ENCODE measurements around the gene MAP3K13. TPM values are rescaled to one million over a fixed set of nuclear protein-coding genes. Genes with fewer than 3 reads are reported as not detected.

MAP3K13 gene
- total RNA-seq, 1 donor from 2014 or later, result 21.6 TPM

- Mint-ChIP-seq H3K4me3 (ENCODE audit: unreplicated experiment) (no peak overlapping the region), H3K9me3 (ENCODE audit: unreplicated experiment) (no peaks in the 10 kb centered on the region), H3K36me3 (ENCODE audit: low read depth, unreplicated experiment) (no peaks in the 10 kb centered on the region), H3K27me3 (ENCODE audit: low read depth, unreplicated experiment) (peaks cover 3% of the 10 kb centered on the region), H3K4me1 (ENCODE audit: low read depth, unreplicated experiment) (peaks cover 7% of the 10 kb centered on the region), H3K27ac (ENCODE audit: unreplicated experiment) (no peak overlapping the region)
- no peak overlapping the region for H3K27ac ChIP-seq (ENCODE audit: low read depth, low read length)
- H2AFZ ChIP-seq (ENCODE audit: low read depth, low read length), result no peak overlapping the region
- H3K4me1 ChIP-seq (ENCODE audit: insufficient read depth, low read length), result peaks cover 5% of the 10 kb centered on the region
- TF ChIP-seq, protein P1, sequence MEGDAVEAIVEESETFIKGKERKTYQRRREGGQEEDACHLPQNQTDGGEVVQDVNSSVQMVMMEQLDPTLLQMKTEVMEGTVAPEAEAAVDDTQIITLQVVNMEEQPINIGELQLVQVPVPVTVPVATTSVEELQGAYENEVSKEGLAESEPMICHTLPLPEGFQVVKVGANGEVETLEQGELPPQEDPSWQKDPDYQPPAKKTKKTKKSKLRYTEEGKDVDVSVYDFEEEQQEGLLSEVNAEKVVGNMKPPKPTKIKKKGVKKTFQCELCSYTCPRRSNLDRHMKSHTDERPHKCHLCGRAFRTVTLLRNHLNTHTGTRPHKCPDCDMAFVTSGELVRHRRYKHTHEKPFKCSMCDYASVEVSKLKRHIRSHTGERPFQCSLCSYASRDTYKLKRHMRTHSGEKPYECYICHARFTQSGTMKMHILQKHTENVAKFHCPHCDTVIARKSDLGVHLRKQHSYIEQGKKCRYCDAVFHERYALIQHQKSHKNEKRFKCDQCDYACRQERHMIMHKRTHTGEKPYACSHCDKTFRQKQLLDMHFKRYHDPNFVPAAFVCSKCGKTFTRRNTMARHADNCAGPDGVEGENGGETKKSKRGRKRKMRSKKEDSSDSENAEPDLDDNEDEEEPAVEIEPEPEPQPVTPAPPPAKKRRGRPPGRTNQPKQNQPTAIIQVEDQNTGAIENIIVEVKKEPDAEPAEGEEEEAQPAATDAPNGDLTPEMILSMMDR (IDR thresholded peaks at IDR 0.05; ENCODE audit: insufficient read depth, low read depth, low read length), result no peak
- no peak for TF ChIP-seq EZH2 (IDR thresholded peaks at IDR 0.05; ENCODE audit: insufficient read depth, low read length)
- H4K20me1 ChIP-seq (ENCODE audit: insufficient read depth, low read length), result no peaks in the 10 kb centered on the region
- FAIRE-seq, result no peak
- no peak overlapping the region for H3K9ac ChIP-seq (ENCODE audit: low read length)
- H3K36me3 ChIP-seq (ENCODE audit: insufficient read depth, low read length), result no peaks in the 10 kb centered on the region
- H3K9me3 ChIP-seq (ENCODE audit: insufficient read depth, low read depth, low read length), result no peaks in the 10 kb centered on the region
- no peaks in the 10 kb centered on the region for H3K27me3 ChIP-seq (ENCODE audit: insufficient read depth, low read length)
- DNase-seq (ENCODE audit: low read depth), result no peak
- no peak overlapping the region for H3K4me2 ChIP-seq (ENCODE audit: low read length)
- H3K79me2 ChIP-seq (ENCODE audit: insufficient read depth, low read length), result no peaks in the 10 kb centered on the region
- no peak overlapping the region for H3K4me3 ChIP-seq (ENCODE audit: insufficient read depth, low read depth, low read length)
These were observed 170.0 kb downstream of the MAP3K13 start for GRCh38 chr3:185532901-185533300.

GRCh38 chr3:185534511-185534910 is 171.6 kb downstream of the MAP3K13 start:
- no peak overlapping the region for H3K27ac ChIP-seq (ENCODE audit: low read depth, low read length)
- H3K4me1 ChIP-seq (ENCODE audit: insufficient read depth, low read length), result peaks cover 5% of the 10 kb centered on the region
- H3K9ac ChIP-seq (ENCODE audit: low read length), result no peak overlapping the region
- H3K36me3 ChIP-seq (ENCODE audit: insufficient read depth, low read length), result no peaks in the 10 kb centered on the region
- Mint-ChIP-seq H3K36me3 (ENCODE audit: low read depth, unreplicated experiment) (no peaks in the 10 kb centered on the region), H3K4me1 (ENCODE audit: low read depth, unreplicated experiment) (peaks cover 7% of the 10 kb centered on the region), H3K9me3 (ENCODE audit: unreplicated experiment) (no peaks in the 10 kb centered on the region), H3K27ac (ENCODE audit: unreplicated experiment) (no peak overlapping the region), H3K27me3 (ENCODE audit: low read depth, unreplicated experiment) (peaks cover 3% of the 10 kb centered on the region), H3K4me3 (ENCODE audit: unreplicated experiment) (no peak overlapping the region)
- DNase-seq (ENCODE audit: low read depth), result peak; percentile 57
- H3K4me2 ChIP-seq (ENCODE audit: low read length), result no peak overlapping the region
- H4K20me1 ChIP-seq (ENCODE audit: insufficient read depth, low read length), result no peaks in the 10 kb centered on the region
- H3K27me3 ChIP-seq (ENCODE audit: insufficient read depth, low read length), result no peaks in the 10 kb centered on the region
- no peaks in the 10 kb centered on the region for H3K9me3 ChIP-seq (ENCODE audit: insufficient read depth, low read depth, low read length)
- FAIRE-seq, result no peak
- H2AFZ ChIP-seq (ENCODE audit: low read depth, low read length), result no peak overlapping the region
- no peak overlapping the region for H3K4me3 ChIP-seq (ENCODE audit: insufficient read depth, low read depth, low read length)
- TF ChIP-seq, protein P1 (IDR thresholded peaks at IDR 0.05; ENCODE audit: insufficient read depth, low read depth, low read length), result no peak
- no peak for TF ChIP-seq EZH2 (IDR thresholded peaks at IDR 0.05; ENCODE audit: insufficient read depth, low read length)
- H3K79me2 ChIP-seq (ENCODE audit: insufficient read depth, low read length), result no peaks in the 10 kb centered on the region

DNA sequence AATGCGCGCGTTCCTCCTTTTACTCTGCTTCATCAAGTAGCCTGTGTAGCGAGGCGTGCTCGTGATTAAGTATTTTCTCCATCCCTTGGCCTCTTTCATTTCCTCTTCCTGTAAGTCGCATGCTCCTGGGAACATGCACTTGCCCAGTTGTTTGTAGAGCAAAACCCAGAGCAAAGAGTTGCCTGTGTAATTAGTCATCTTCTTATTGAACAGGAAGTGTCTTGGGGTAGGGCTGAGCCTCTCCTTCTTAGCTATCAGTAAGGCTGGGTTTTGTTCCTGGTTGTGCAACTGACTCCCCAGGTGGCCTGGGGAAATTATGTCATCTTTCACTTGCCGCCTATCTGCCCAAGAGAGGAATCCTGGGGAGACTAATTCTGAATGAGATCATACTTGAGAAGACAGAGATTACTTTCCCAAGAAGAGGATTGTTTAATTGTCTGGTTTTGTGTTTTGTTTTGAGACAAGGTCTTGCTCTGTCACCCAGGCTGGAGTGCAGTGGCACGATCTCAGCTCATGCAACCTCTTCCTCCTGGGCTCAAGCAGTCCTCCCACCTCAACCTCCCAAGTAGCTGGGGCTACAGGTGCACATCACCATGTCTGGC is 174.5 kb downstream of the MAP3K13 start:
- peak overlapping the region; percentile 4 for H3K4me3 Mint-ChIP-seq (ENCODE audit: unreplicated experiment)
- H2AFZ ChIP-seq (ENCODE audit: low read depth, low read length), result peak overlapping the region; percentile 9
- FAIRE-seq (peak; percentile 13), DNase-seq (ENCODE audit: low read depth) (peak; percentile 92)
- peaks cover 4% of the 10 kb centered on the region for H3K27me3 ChIP-seq (ENCODE audit: insufficient read depth, low read length)
- no peaks in the 10 kb centered on the region for H3K9me3 Mint-ChIP-seq (ENCODE audit: unreplicated experiment)
- no peaks in the 10 kb centered on the region for H3K27me3 Mint-ChIP-seq (ENCODE audit: low read depth, unreplicated experiment)
- H3K4me1 ChIP-seq (ENCODE audit: insufficient read depth, low read length), result peaks cover 5% of the 10 kb centered on the region
- H3K79me2 ChIP-seq (ENCODE audit: insufficient read depth, low read length), result no peaks in the 10 kb centered on the region
- peak overlapping the region; percentile 75 for H3K27ac Mint-ChIP-seq (ENCODE audit: unreplicated experiment)
- peak overlapping the region; percentile 64 for H3K4me2 ChIP-seq (ENCODE audit: low read length)
- H3K27ac ChIP-seq (ENCODE audit: low read depth, low read length), result peak overlapping the region; percentile 50
- no peaks in the 10 kb centered on the region for H3K9me3 ChIP-seq (ENCODE audit: insufficient read depth, low read depth, low read length)
- H3K4me1 Mint-ChIP-seq (ENCODE audit: low read depth, unreplicated experiment), result peaks cover 7% of the 10 kb centered on the region
- TF ChIP-seq EZH2 (IDR thresholded peaks at IDR 0.05; ENCODE audit: insufficient read depth, low read length), result no peak
- TF ChIP-seq, protein P1 (IDR thresholded peaks at IDR 0.05; ENCODE audit: insufficient read depth, low read depth, low read length), result no peak
- no peak overlapping the region for H3K4me3 ChIP-seq (ENCODE audit: insufficient read depth, low read depth, low read length)
- no peaks in the 10 kb centered on the region for H3K36me3 Mint-ChIP-seq (ENCODE audit: low read depth, unreplicated experiment)
- no peaks in the 10 kb centered on the region for H4K20me1 ChIP-seq (ENCODE audit: insufficient read depth, low read length)
- no peak overlapping the region for H3K9ac ChIP-seq (ENCODE audit: low read length)
- no peaks in the 10 kb centered on the region for H3K36me3 ChIP-seq (ENCODE audit: insufficient read depth, low read length)

Data from astrocyte (in vitro differentiated cells and primary cell).